ENCODE measurements around the gene BMPR1A.
"Not testable (repeated sequence)": the region's sequence is repeated elsewhere in the genome, so short reads cannot be mapped to it uniquely, and the experiment has no call there.

The BMPR1A gene

DNA sequence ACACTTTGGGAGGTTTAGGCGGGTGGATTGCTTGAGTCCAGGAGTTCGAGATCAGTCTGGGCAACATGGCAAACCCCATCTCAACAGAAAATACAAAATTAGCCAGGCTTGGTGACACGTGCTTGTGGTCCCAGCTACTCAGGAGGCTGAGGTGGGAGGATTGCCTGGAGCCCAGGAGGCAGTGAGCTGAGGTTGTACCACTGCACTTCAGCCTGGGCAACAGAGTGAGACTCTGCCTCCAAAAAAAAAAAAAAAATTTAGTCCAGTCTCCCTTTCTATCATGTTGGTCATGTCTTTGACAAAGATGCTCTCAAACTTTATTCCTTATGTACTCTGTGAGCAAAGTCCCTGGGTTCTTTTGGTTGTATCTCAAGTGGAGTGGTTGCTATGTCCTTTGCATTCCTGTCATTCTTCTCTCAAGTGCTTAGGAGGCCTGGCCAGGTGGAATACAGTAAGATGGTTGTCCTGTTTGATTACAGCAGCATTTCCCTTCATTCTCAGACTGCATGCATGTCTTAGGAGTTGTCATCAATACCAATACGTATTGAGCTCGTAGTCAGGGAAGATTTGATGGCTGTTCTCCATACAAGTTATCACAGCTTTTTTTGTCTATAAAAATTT is 115.3 kb downstream of the BMPR1A start:
- DNase-seq (ENCODE audit: low read depth in 1 of 2, low spot score in 1 of 2) = no peak

DNA sequence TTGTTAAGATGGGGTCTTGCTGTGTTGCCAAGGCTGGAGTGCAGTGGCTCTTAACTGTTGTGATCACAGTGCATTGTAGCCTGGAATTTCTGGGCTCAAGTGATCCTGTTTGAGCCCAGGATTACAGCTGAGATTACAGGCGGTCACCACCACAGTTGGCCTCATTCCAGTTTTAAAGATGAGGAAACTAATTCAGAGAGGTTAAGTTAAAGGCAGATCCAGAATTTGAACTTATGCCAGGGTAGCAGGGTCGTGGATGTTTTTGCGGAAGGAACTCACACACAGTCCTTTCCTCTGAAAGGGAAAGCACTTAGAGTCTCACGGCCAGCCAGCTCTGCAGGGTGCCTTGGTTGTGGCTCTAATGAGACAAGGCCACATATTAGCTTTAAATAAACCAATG is 116.3 kb downstream of the BMPR1A start:
- no peak for DNase-seq (ENCODE audit: low read depth in 1 of 2, low spot score in 1 of 2)

DNA sequence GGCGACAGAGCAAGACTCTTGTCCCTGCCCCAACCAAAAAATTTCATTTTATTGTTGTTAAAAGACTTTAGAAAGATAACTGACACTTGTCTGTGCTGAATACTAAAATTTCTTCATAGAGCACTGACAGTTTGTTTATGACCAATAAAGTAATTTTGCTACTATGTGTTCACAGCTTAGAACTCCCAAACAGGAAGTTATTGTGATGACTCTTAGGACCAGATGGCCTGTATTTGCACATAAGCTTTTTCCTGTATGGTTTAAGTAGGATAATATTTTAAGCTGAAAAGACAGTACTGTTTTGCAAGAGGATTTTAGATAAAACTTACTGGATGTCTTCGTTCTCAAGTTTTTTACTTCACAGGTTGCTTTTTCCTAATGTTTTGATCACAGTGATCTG is 120.3 kb downstream of the BMPR1A start:
- DNase-seq (ENCODE audit: low read depth in 1 of 2, low spot score in 1 of 2) = no peak

DNA sequence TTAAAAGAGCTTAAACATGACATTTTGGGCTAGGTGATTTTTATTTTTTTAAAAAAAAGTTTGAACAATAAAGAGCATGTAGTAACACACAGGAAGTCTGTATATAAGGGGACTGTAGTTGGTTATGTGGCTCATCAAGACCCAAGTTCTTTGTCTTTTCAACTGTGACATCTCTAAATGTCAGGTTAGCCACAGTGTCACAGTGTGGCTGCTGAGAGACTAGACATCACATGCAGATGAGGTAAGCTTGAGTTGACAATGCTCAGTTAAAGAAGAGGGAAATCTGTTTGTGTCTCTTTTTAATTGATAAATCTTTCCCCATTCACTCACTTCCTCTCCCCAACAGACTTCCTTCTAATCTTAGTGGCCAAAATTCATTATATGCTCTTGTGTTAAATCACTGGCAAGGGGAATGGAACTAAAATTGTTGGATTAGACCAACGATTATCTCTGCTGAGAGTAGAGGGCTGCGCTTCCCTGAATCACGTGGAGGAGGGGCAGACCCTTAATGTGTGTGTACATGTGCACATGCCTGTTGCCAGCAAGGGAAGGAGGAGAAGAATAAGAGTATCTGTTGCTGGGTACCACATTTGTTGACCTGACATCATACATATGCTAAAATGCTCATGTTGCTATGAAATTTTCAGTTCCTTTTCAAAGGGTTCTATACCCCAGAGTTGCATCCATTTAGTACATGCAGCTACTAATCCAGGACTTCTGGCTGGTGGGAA is 122.7 kb downstream of the BMPR1A start:
- no peak for DNase-seq (ENCODE audit: low read depth in 1 of 2, low spot score in 1 of 2)

DNA sequence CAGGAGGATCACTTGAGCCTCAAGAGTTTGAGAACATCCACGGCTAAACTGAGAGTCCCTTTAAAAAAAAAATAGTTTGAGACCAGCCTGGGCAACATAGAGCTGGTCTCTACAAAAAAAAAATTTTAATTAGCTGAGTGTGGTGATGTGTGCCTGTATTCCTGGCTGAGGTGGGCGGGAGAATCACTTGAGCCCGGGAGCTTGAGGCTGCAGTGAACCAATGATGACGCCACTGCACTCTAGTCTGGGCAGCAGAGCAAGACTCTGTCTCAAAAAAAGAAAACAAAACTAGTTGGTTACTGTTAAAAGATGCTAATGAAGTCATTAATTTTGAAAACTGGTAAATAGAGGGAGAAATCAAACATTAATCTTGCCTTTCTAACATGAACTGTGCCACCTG is 124.6 kb downstream of the BMPR1A start:
- DNase-seq (ENCODE audit: low read depth in 1 of 2, low spot score in 1 of 2) = no peak

DNA sequence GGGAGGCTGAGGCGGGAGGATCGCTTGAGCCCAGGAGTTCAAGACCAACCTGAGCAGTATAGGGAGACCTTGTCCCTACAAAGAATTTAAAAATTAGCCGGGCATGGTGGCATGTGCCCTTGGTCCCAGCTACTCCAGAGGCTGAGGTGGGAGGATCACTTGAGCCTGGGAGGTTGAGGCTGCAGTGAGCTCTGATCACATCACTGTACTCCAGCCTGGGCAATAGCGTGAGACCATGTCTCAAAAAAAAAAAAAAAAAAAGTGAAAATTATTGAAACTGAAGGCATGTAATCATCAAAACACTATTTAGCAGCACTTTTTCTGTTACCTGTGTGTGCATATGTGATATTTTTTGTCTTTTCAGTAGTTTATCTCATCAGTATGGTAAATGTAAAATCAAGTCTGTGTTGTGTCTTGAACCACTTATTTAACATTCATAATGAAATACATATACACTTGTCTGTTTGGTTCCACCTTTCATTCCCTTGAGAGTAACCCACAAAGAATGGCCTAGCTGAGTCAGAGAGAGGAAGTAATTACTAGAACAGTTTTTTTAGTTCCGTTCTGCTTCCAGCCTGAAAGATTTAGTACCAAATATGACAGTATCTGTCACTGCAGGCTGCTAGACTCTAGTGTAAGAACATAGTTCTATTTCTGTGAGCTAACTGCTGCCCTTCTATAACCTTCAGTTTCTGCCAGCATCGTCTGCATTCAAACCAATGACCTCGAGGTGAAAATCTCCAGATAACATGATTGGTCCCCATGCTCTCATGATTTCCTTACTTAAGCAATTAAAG is 132.4 kb downstream of the BMPR1A start:
- DNase-seq (ENCODE audit: low read depth in 1 of 2, low spot score in 1 of 2) = no peak

DNA sequence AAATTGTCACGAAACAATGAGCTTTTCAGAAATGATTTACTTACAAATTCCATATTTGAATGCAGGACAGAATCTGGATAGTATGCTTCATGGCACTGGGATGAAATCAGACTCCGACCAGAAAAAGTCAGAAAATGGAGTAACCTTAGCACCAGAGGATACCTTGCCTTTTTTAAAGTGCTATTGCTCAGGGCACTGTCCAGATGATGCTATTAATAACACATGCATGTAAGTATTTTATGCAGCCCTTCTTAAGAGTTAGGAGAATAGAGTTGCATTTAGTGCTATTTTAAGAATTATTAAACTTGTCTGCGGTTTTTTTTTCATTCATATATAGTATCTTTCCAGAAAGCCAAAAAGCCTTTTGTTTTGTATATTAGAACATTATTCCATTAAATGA is 133.6 kb downstream of the BMPR1A start:
- DNase-seq (ENCODE audit: low read depth in 1 of 2, low spot score in 1 of 2) = no peak

DNA sequence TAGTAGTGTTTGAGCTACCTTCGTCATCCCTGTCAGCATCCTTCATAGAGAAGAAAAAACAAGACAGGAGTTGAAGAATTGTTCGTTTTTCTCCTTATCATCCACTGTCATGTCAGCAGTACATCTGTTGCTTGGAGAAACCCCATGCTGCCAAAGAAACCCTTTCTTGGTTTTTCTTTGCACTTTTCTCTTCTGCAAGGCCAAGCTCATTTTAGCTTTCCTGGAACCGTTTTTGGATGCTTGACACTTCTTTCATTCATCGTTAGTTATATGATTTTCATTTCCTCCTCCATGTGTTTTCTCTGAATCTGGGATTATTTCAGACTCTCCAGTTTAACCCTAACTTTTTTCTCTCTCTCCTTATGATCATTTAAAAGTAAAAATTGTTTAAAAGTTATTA is 142.1 kb downstream of the BMPR1A start:
- DNase-seq (ENCODE audit: low read depth in 1 of 2, low spot score in 1 of 2) = no peak

DNA sequence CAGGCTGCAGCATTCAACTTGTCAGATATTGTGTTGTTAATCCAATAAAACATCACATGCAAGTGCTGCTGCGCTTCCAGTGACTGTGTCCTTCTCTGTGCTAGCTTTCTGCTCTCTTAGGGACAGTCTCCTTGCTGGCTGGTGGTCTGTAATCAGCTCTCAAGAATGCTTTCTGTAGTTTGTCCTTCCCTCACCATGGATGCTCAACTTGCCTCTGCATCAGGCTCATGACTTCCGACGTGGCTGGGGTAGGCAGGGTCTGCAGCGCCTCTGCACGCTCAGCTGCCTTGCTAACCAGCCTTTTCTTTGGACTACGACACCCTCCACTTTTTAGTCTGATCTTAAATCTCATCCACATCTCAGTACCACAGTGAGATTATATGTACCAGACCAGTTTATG is 142.7 kb downstream of the BMPR1A start:
- no peak for DNase-seq (ENCODE audit: low read depth in 1 of 2, low spot score in 1 of 2)

DNA sequence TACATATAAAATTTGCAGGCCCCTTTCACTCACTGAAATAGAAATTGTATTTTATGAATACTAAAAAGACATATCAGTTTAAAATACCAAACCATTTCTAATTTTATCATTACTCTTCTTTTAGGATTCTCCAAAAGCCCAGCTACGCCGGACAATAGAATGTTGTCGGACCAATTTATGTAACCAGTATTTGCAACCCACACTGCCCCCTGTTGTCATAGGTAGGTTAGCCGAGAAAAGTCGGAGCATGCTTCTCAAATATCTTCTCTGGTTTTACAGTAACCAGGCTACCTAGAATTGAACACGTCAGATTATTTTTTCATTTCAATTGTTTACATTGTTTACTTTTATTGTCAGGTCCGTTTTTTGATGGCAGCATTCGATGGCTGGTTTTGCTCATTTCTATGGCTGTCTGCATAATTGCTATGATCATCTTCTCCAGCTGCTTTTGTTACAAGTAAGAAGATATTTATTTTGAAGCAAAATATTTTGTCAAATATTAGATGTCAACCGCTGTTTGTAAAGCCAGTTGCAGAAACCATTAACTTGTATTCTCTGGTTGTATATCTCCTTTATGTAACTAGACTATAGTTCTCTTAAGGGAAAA is 143.4 kb downstream of the BMPR1A start:
- DNase-seq (ENCODE audit: low read depth in 1 of 2, low spot score in 1 of 2) = no peak

DNA sequence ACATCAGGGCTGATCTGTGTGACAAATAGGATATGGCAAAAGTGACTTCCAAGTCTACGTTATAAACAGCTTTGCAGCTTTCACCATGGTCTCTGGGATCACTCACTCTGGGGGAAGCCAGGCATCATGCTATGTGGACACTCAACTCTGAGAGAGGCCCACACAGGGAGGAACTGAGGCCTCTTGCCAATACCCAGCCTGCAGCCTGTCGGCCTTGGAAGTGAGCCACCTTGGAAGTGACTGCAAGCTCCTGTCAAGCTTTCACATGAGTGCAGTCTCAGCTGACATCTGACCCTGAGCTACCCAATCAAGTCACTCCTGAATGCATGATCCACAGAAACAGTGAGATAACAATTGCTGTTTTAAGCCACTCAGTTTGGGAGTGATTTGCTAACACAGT is 144.5 kb downstream of the BMPR1A start:
- no peak for DNase-seq (ENCODE audit: low read depth in 1 of 2, low spot score in 1 of 2)

DNA sequence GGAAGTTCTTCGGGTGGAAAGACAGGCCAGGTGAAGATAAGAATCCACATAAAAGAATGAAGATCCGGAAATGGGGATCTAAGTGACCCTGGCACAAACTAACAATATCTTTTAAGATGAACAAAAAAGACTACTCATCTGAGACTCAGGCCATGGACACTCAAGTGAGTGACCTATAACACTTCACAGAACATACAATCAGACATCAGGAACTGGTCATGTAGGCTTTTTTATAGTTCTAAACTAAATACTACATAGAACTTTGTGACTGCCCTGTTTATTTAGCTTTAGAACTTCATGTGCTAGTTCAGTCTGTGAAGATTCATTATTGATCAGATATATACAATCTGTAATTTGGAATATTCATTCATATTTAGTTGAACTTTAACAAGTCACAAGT is 148.2 kb downstream of the BMPR1A start:
- no peak for DNase-seq (ENCODE audit: low read depth in 1 of 2, low spot score in 1 of 2)

DNA sequence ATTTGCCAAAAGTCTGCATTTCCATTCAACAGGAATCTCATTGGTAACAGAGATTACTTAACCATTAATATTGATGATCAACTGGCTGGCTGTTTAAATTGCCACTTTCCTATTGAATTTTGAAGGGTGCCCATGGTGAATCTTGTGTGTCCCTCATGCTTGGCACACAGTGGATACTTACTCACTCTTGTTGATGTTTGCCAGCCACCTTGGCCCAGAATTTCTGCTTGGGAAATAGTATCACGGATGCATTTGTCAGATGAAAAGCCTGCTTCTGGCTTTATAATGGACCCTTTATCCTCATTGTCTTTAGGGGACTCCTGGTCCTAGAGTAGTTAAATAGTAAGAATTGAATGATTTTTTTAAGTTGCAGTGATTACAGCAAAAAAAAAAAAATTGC is 149.0 kb downstream of the BMPR1A start:
- no peak for DNase-seq (ENCODE audit: low read depth in 1 of 2, low spot score in 1 of 2)

DNA sequence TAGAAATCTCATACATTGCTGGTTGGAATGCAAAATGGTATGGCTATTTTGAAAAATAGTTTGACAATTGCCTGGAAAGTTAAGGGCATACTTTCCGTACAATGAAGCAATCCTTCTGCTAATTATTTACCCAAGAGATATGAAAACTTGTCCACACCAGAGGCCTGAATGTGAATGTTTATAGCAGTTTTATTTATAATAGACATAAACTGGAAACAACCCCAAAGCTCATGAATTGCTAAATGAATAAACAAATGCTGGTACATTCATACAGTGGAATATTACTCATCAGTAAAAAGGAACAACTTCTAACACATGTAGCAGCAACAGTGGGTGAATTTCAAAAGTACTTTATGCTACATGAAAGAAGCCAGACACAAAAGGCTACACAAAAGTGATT is 158.3 kb downstream of the BMPR1A start:
- no peak for DNase-seq (ENCODE audit: low read depth in 1 of 2, low spot score in 1 of 2)

DNA sequence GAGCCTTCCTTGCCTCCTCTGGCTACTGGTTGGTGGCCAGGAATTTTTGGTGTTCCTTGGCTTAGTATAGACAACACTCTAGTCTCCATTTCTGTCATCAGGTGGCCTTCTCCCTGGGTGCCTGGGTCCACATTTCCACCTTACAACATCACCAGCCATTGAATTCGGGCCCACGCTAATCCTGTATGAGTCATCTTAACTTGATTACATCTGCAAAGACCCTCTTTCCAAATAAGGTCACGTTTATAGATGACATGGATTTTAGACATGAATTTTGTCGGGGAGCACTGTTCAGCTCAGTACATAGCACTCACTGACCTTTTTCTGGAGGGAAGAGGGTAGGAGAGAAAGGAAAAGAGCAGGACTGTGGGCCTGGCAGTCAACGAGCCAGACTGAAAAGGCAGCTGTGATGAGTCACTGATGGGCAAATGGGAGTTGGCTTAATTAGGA is 161.6 kb downstream of the BMPR1A start:
- DNase-seq (ENCODE audit: low read depth in 1 of 2, low spot score in 1 of 2) = no peak

DNA sequence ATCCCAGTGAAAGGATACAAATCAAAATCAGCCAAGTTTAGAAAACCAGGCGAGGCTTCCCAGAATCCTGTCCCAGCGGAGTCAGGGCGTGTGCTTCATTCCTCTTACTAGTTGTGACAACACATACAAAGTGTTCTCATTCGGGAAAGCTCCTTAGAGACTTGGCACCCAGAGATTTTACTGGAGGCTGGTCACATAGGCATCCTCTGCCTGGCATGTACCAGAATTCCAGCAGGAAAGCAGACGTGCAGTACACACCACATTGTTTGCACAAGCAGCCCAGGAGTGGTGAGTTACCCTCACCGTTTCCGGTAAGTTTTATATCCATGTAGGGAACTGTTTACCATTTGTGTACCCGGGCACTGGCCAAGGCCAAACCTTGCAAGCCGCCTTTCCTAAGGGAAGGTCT is 166.1 kb downstream of the BMPR1A start:
- DNase-seq (ENCODE audit: low read depth in 1 of 2, low spot score in 1 of 2) = no peak

DNA sequence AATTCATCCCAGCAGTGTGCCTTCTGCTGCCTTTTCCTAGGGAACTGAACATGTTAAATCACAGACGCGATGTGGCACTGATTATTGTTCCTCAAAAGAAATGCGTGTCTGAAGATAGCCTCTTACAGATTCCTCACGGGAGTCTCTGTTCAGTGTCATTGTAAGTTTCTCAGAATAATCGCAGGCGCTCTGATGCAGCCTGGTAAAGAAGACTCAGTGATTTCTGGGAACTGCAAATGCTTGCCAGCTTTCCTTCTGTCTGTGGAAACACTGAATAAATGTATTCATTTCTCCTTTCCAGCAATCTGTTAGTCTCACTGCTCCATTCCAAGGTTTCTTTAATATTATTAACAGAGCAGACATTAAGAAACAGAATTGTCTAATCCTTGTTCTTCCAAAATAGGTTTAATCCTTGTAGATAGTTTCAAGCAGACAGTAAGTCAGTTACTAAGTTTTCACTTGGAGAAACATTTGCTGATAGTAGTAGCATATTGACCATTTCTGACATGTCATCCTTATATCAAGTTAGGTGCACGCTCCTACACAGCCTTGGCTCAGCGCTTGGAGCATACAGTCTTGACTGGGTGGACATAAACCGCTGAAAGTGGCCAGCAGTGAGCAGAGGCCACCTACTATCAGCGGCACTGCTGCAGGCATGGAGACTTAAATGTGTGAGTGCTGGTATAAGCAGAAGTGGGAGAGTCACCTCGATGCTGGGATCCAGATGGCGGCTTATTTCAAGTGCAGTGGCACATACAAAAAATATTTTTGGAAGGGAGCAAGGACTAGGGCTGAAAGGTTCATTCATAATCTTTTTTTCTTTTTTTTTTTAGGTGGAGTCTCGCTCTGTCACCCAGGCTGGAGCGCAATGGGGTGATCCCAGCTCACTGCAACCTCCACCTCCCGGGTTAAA is 173.3 kb downstream of the BMPR1A start:
- no peak for DNase-seq (ENCODE audit: low read depth in 1 of 2, low spot score in 1 of 2)

DNA sequence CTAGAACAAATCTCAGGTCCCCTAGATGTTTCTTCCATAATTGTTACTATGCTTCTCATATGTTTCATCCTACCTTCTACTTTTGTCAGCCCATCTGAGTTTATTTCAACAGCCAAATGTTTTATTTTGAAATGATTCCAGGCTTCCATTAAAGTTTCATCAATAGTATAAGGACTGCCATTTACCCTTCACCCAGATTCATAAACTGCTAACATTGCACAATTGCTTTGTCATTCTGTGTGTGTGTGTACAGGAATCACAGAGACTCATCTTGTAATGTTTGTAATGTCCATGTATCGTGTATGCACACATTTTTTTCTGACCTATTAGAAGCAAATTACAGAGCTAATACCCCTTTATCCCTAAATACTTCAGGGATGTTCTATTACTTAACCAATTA is 175.5 kb downstream of the BMPR1A start:
- DNase-seq (ENCODE audit: low read depth in 1 of 2, low spot score in 1 of 2) = no peak

DNA sequence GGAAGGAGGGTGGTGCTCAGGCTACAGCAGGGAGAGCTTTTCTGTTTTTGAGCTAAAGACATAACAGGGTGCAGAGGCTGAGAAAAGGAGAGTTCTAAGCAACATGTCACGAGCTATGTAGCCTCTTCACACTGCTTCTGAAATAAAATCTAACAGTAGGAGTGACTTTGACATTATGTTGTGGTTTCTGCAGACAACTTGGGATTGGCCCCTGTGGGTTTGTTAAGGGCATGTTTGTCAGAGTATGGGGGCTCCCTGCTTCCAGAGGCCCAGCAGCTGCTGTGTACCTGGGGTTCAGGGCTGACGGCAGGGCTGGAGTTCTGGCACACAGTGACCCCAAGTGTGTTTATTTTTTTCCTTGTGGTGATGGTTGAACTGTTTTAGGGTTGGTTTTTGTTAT is 176.3 kb downstream of the BMPR1A start:
- no peak for DNase-seq (ENCODE audit: low read depth in 1 of 2, low spot score in 1 of 2)

DNA sequence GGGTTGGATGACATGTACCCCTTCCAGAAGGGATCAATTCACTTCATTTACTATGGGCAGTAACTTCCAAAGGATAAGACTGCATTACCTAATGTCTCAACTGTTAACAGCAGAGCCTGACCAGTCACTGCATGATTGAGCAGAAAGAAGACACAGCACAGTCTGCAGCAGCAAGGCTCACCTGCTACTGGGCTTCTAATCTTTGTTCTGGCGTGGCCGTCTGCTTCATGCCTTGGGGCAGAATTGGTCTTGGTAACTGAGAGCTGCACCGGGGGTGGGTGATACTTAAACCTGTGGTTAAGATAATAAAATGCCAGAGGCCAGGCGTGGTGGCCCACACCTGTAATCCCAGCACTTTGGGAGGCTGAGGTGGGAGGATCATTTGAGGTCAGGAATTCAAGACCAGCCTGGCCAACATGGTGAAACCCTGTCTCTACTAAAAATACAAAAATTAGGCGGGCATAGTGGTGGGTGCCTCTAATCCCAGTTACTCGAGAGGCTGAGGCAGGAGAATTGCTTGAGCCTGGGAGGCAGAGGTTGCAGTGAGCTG is 177.8 kb downstream of the BMPR1A start:
- DNase-seq (ENCODE audit: low read depth in 1 of 2, low spot score in 1 of 2) = not testable (repeated sequence)

Data from activated T-helper 1 cell treated with anti-CD3 and anti-CD28 coated beads, Interleukin-2, amount 50 U/mL, for 16 hours (primary cell).